CD4-positive, CD25-positive, alpha-beta regulatory T cell (primary cell): Measurements from ENCODE around the gene MRPL28. TPM values are rescaled to one million over a fixed set of nuclear protein-coding genes. Genes with fewer than 3 reads are reported as not detected.
"Not testable (repeated sequence)": the region's sequence is repeated elsewhere in the genome, so short reads cannot be mapped to it uniquely, and the experiment has no call there.

Experiments
- ATAC-seq, 2 donors: fragments of 150-1000 bp; cut with Tn5 transposase; one replicate each; pipeline ENCODE4 v1.10.0; 2021; ENCODE audit warnings: low read depth in 2 of 2, moderate number of reproducible peaks in 2 of 2, moderate library complexity in 1 of 2
- DNase-seq, 3 donors: peaks; one replicate each; pipeline versions ENCODE4 v3.0.0 to v3.0.0-alpha.2; 2012 to 2022; ENCODE audit warnings: mixed read lengths in 1 of 3
- H3K27ac ChIP-seq: one replicate; pipeline ENCODE4 v1.7.0; 2013; ENCODE audit warnings: mild to moderate bottlenecking, low read length; ENCODE audit not compliant: insufficient read depth, poor library complexity, severe bottlenecking
- H3K27me3 ChIP-seq: one replicate; pipeline ENCODE4 v1.7.0; 2013; ENCODE audit warnings: low read length; ENCODE audit not compliant: control insufficient read depth, insufficient read depth
- H3K36me3 ChIP-seq: one replicate; pipeline ENCODE4 v1.7.0; 2013; ENCODE audit warnings: mild to moderate bottlenecking, low read length, moderate library complexity; ENCODE audit not compliant: control insufficient read depth, insufficient read depth
- H3K4me1 ChIP-seq: 2 replicates; pipeline ENCODE4 v1.7.0; 2013; ENCODE audit warnings: mild to moderate bottlenecking, low read length; ENCODE audit not compliant: insufficient read depth, control insufficient read depth, poor library complexity, severe bottlenecking
- H3K4me3 ChIP-seq: one replicate; pipeline ENCODE4 v1.7.0; 2013; ENCODE audit warnings: low read depth, mild to moderate bottlenecking, low read length, moderate library complexity
- H3K9me3 ChIP-seq, 2 experiments: 1 replicate in 1 of 2; 2 replicates in 1 of 2; pipeline ENCODE4 v1.7.0; 2013; ENCODE audit warnings: low read length in 2 of 2, mild to moderate bottlenecking in 1 of 2, moderate library complexity in 1 of 2; ENCODE audit not compliant: control insufficient read depth in 2 of 2
- H3K27ac Mint-ChIP-seq, 3 donors: one replicate each; pipeline ENCODE4 v1.8.0; 2020 to 2022; ENCODE audit warnings: mild to moderate bottlenecking in 3 of 3, mixed read lengths in 3 of 3, moderate library complexity in 2 of 3
- H3K27me3 Mint-ChIP-seq: one replicate; pipeline ENCODE4 v1.8.0; 2022; ENCODE audit warnings: mild to moderate bottlenecking, mixed read lengths
- H3K36me3 Mint-ChIP-seq: one replicate; pipeline ENCODE4 v1.8.0; 2020; ENCODE audit warnings: mixed read lengths
- H3K4me1 Mint-ChIP-seq, 4 donors: one replicate each; pipeline ENCODE4 v1.8.0; 2020 to 2022; ENCODE audit warnings: mixed read lengths in 4 of 4, mild to moderate bottlenecking in 1 of 4
- H3K4me3 Mint-ChIP-seq, 4 donors: one replicate each; pipeline ENCODE4 v1.8.0; 2020 to 2022; ENCODE audit warnings: mild to moderate bottlenecking in 4 of 4, mixed read lengths in 4 of 4, moderate library complexity in 3 of 4
- H3K9me3 Mint-ChIP-seq, 7 donors: one replicate each; pipeline ENCODE4 v1.8.0; 2020 to 2022; ENCODE audit warnings: mixed read lengths in 7 of 7, mild to moderate bottlenecking in 3 of 7, moderate library complexity in 2 of 7
- polyA plus RNA-seq, 4 donors: library from polyadenylated mRNA; unstranded; fragments of 300-500 nt; fragmentation: Illumina TruSeq; gene quantifications; one replicate each; pipeline ENCODE4 v1.2.3, GENCODE V29; 2021
- total RNA-seq: library from RNA; stranded (reverse); gene quantifications from one replicate; pipeline ENCODE4 v1.2.3, GENCODE V29; 2022

The MRPL28 gene
- total and polyA plus RNA-seq, 5 donors from 2014 or later, result 37.8 to 109 (median 72.1) TPM

- H3K27ac ChIP-seq, result no peak overlapping the region
- ATAC-seq, result no peak
- peaks cover 14 to 79% (median 50%) of the 10 kb centered on the region in 4 donors for H3K4me1 Mint-ChIP-seq
These were observed 20.1 kb downstream of the MRPL28 start for GRCh38 chr16:350203-350602.

GRCh38 chr16:349211-349610, 21.1 kb downstream of the MRPL28 start:
- Histone ChIP-seq H3K36me3 (peaks cover 31% of the 10 kb centered on the region), H3K4me1 (peaks cover 34% of the 10 kb centered on the region), H3K27ac (no peak overlapping the region), H3K27me3 (no peaks in the 10 kb centered on the region), H3K4me3 (no peak overlapping the region), H3K9me3 (no peaks in the 10 kb centered on the region)
- no peaks in the 10 kb centered on the region for H3K27me3 Mint-ChIP-seq
- H3K4me1 Mint-ChIP-seq, result peaks cover 14 to 77% (median 48%) of the 10 kb centered on the region in 4 donors
- H3K4me3 Mint-ChIP-seq, result peak overlapping the region in 3 of 4 donors; percentile 58 to 94 (median 60)
- ATAC-seq (no peak), DNase-seq (no peak)
- H3K27ac Mint-ChIP-seq, result peak overlapping the region in 1 of 3 donors; percentile 42
- peaks cover 20% of the 10 kb centered on the region for H3K36me3 Mint-ChIP-seq
- no peaks in the 10 kb centered on the region for H3K9me3 Mint-ChIP-seq

More at GRCh38 chr16:350203-350602, 20.1 kb downstream of the MRPL28 start:
- Mint-ChIP-seq H3K27ac (no peak overlapping the region), H3K4me3 (peak overlapping the region; percentile 71 to 94 (median 89)), H3K27me3 (no peaks in the 10 kb centered on the region), H3K36me3 (peaks cover 14% of the 10 kb centered on the region), H3K9me3 (no peaks in the 10 kb centered on the region)
- Histone ChIP-seq H3K4me1 (peaks cover 44% of the 10 kb centered on the region), H3K9me3 (no peaks in the 10 kb centered on the region), H3K4me3 (no peak overlapping the region), H3K27me3 (no peaks in the 10 kb centered on the region), H3K36me3 (peaks cover 23% of the 10 kb centered on the region)
- no peak for DNase-seq

- Mint-ChIP-seq H3K27ac (peak overlapping the region in 1 of 3 donors; percentile 88), H3K4me3 (peak overlapping the region in 3 of 4 donors; percentile 3 to 56 (median 35)), H3K36me3 (peaks cover 20% of the 10 kb centered on the region), H3K4me1 (peaks cover 14 to 77% (median 49%) of the 10 kb centered on the region in 4 donors)
- H3K27me3 Mint-ChIP-seq, H3K4me3 ChIP-seq, H3K27me3 ChIP-seq, H3K27ac ChIP-seq, DNase-seq, H3K9me3 Mint-ChIP-seq, ATAC-seq, H3K9me3 ChIP-seq: not testable (repeated sequence)
- Histone ChIP-seq H3K36me3 (peaks cover 33% of the 10 kb centered on the region), H3K4me1 (peaks cover 27% of the 10 kb centered on the region)
These were observed 21.8 kb downstream of the MRPL28 start for GRCh38 chr16:348495-348894.

GRCh38 chr16:347203-347602, 23.1 kb downstream of the MRPL28 start:
- no peaks in the 10 kb centered on the region for H3K27me3 ChIP-seq
- H3K9me3 ChIP-seq, result no peaks in the 10 kb centered on the region
- Mint-ChIP-seq H3K36me3 (peaks cover 25% of the 10 kb centered on the region), H3K9me3 (no peaks in the 10 kb centered on the region), H3K4me3 (peak overlapping the region in 2 of 4 donors; percentile 12 to 23), H3K4me1 (peaks cover 14 to 83% (median 59%) of the 10 kb centered on the region in 4 donors), H3K27me3 (no peaks in the 10 kb centered on the region), H3K27ac (peak overlapping the region in 1 of 3 donors; percentile 57)
- H3K4me1 ChIP-seq, result peaks cover 22% of the 10 kb centered on the region
- no peak overlapping the region for H3K27ac ChIP-seq
- peaks cover 38% of the 10 kb centered on the region for H3K36me3 ChIP-seq
- no peak overlapping the region for H3K4me3 ChIP-seq
- ATAC-seq (no peak), DNase-seq (no peak)

GRCh38 chr16:346587-346986, 23.8 kb downstream of the MRPL28 start:
- peaks cover 18% of the 10 kb centered on the region for H3K4me1 ChIP-seq
- no peaks in the 10 kb centered on the region for H3K9me3 Mint-ChIP-seq
- H3K4me1 Mint-ChIP-seq, result peaks cover 14 to 88% (median 63%) of the 10 kb centered on the region in 4 donors
- H3K27me3 ChIP-seq, result no peaks in the 10 kb centered on the region
- peak overlapping the region in 1 of 4 donors; percentile 49 for H3K4me3 Mint-ChIP-seq
- no peak overlapping the region for H3K4me3 ChIP-seq
- no peaks in the 10 kb centered on the region for H3K9me3 ChIP-seq
- peak overlapping the region in 2 of 3 donors; percentile 31 to 57 for H3K27ac Mint-ChIP-seq
- no peak overlapping the region for H3K27ac ChIP-seq
- peaks cover 29% of the 10 kb centered on the region for H3K36me3 Mint-ChIP-seq
- no peak for ATAC-seq
- H3K27me3 Mint-ChIP-seq, result no peaks in the 10 kb centered on the region
- H3K36me3 ChIP-seq, result peaks cover 40% of the 10 kb centered on the region
- DNase-seq, result no peak

GRCh38 chr16:345772-346171, 24.6 kb downstream of the MRPL28 start:
- peaks cover 14 to 81% (median 60%) of the 10 kb centered on the region in 4 donors for H3K4me1 Mint-ChIP-seq
- peaks cover 14% of the 10 kb centered on the region for H3K4me1 ChIP-seq
- no peak overlapping the region for H3K27ac ChIP-seq
- peak overlapping the region; percentile 19 for H3K4me3 ChIP-seq
- H3K4me3 Mint-ChIP-seq, result peak overlapping the region in 2 of 4 donors; percentile 38 to 49
- peaks cover 40% of the 10 kb centered on the region for H3K36me3 ChIP-seq
- no peaks in the 10 kb centered on the region for H3K27me3 ChIP-seq
- no peaks in the 10 kb centered on the region for H3K27me3 Mint-ChIP-seq
- H3K27ac Mint-ChIP-seq, result peak overlapping the region in 1 of 3 donors; percentile 35
- H3K9me3 ChIP-seq, result no peaks in the 10 kb centered on the region
- H3K36me3 Mint-ChIP-seq, result peaks cover 29% of the 10 kb centered on the region
- DNase-seq (peak in 1 of 3 donors; percentile 55), ATAC-seq (peak in 1 of 2 donors; percentile 40)
- no peaks in the 10 kb centered on the region for H3K9me3 Mint-ChIP-seq

- peaks cover 34% of the 10 kb centered on the region for H3K36me3 ChIP-seq
- H3K4me1 ChIP-seq, result peaks cover 31% of the 10 kb centered on the region
- Mint-ChIP-seq H3K36me3 (peaks cover 25% of the 10 kb centered on the region), H3K4me3 (peak overlapping the region in 1 of 4 donors; percentile 75), H3K9me3 (no peaks in the 10 kb centered on the region), H3K27me3 (no peaks in the 10 kb centered on the region), H3K27ac (peak overlapping the region in 1 of 3 donors; percentile 53), H3K4me1 (peaks cover 20 to 79% (median 51%) of the 10 kb centered on the region in 4 donors)
- no peak for ATAC-seq
- no peak overlapping the region for H3K27ac ChIP-seq
- H3K9me3 ChIP-seq, result no peaks in the 10 kb centered on the region
- no peaks in the 10 kb centered on the region for H3K27me3 ChIP-seq
- DNase-seq, result no peak
- H3K4me3 ChIP-seq, result no peak overlapping the region
These were observed 27.7 kb downstream of the MRPL28 start for GRCh38 chr16:342455-343213.
